ENCODE measurements around the gene SLC6A15.

SLC6A15 gene

DNA sequence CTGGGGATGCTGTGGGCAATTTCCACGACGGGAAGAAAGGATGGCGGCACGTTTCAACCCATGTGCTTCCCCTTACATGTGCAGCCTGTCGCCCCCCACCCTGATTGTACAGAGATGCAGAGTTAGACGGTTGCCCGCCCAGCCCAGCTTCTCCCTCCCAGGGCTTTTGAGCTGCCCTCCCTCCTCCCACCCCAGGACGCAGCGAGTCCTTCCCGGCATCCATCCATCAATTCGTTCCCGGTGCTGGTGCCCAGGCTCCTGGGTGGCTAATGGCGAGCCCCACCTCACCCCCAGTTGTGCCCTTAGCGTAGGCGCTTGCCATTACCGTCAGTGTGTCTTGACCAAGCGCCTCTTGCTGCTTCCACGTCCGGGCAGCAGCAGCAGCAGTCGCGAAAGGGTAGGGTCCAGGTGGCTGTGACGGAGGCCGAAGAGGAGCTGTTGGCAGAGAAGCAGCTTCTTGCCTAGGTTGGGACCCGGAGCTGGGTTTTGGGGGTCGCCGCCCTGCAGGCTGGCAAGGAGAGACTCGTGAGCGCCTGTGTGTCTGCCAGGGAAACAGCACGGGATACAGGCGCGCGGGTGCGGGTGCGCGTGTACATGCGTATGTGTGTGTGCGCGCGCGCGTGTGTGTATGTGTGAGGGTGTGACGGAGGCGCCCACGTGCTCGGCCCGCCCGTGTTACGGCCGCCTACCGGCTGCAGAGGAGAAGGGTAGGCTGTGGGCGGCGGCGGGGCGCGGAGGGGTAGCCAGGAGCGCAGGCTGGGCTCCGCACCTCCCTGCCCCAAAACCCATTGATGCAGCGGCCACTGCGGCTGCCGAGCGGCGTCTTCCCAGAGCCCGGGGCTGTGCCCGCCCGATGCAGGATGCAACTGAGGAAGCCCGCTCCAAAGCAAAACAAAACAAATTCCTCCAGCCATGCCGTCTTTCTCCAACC, at the start of gene SLC6A15:
SLC6A15 (minus strand) TSS at position 602 of the 931 bp plus-strand sequence. CDS start 20,679 bp downstream, outside the sequence.
- peaks cover 0 to 4% of the 10 kb centered on the region in 2 donors for H3K4me1 ChIP-seq (ENCODE audit: control insufficient read depth in 2 of 2, insufficient read depth in 2 of 2, low read length in 2 of 2)
- peak within 1 kb of the TSS; percentile 56 to 70 for H3K4me3 ChIP-seq (ENCODE audit: low read length in 2 of 2)
- no peaks in the 10 kb centered on the region for H3K9me3 ChIP-seq (ENCODE audit: control insufficient read depth in 2 of 2, low read length in 2 of 2)
- H3K27me3 ChIP-seq (ENCODE audit: control insufficient read depth in 2 of 2, insufficient read depth in 2 of 2, low read length in 2 of 2), result peaks cover 13 to 26% of the 10 kb centered on the region in 2 donors
- no peak within 1 kb of the TSS for H3K27ac ChIP-seq (ENCODE audit: low read depth in 2 of 2, low read length in 2 of 2)
- H3K36me3 ChIP-seq (ENCODE audit: control insufficient read depth in 2 of 2, insufficient read depth in 2 of 2, low read length in 2 of 2), result no peaks in the 10 kb centered on the region
- no peak within 1 kb of the TSS for H3K9ac ChIP-seq (ENCODE audit: low read depth in 1 of 2, low read length in 2 of 2)

DNA sequence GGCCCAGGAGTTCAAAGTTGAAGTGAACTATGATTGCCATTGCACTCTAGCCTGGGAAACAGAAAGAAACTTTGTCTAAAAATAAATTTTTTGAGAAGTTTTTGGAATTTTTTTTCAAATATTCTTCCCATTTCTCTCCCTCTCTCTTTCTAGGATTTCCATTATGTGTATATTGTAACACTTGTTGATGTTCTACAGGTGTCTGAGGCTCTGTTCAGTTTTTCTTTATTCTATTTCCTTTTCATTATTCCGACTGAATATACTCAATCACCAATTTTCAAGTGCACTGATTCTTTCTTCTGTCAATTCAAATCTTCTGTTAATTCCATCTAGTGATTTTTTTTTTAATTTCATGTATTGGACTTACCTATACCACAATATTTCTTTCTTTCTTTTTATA, 48.3 kb upstream of the SLC6A15 start:
- Histone ChIP-seq H3K9ac (ENCODE audit: low read depth in 1 of 2, low read length in 2 of 2) (no peak overlapping the region), H3K27me3 (ENCODE audit: control insufficient read depth in 2 of 2, insufficient read depth in 2 of 2, low read length in 2 of 2) (no peaks in the 10 kb centered on the region), H3K9me3 (ENCODE audit: control insufficient read depth in 2 of 2, low read length in 2 of 2) (no peaks in the 10 kb centered on the region), H3K27ac (ENCODE audit: low read depth in 2 of 2, low read length in 2 of 2) (no peak overlapping the region), H3K4me1 (ENCODE audit: control insufficient read depth in 2 of 2, insufficient read depth in 2 of 2, low read length in 2 of 2) (no peaks in the 10 kb centered on the region), H3K4me3 (ENCODE audit: low read length in 2 of 2) (no peak overlapping the region), H3K36me3 (ENCODE audit: control insufficient read depth in 2 of 2, insufficient read depth in 2 of 2, low read length in 2 of 2) (no peaks in the 10 kb centered on the region)

DNA sequence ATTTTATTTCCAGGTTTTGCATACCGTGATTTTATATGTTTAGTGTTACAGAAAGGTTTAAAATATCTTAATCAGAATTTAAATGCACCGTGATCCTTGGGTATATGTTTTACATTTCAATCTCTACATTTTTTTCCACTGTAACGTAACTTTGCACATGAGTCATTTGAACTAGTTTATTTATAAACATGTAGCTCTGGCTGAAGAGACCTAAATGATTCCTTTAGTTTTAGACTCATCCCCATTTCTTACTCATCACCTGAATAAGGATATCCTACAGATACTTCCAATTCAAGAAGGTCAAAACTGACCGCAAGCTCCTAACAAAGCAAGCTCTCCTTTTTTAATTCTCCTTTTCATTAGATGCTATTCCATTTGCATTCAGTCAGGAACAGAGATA, 42.7 kb upstream of the SLC6A15 start:
- Histone ChIP-seq H3K27me3 (ENCODE audit: control insufficient read depth in 2 of 2, insufficient read depth in 2 of 2, low read length in 2 of 2) (no peaks in the 10 kb centered on the region), H3K9ac (ENCODE audit: low read depth in 1 of 2, low read length in 2 of 2) (no peak overlapping the region), H3K27ac (ENCODE audit: low read depth in 2 of 2, low read length in 2 of 2) (no peak overlapping the region), H3K9me3 (ENCODE audit: control insufficient read depth in 2 of 2, low read length in 2 of 2) (no peaks in the 10 kb centered on the region), H3K4me3 (ENCODE audit: low read length in 2 of 2) (no peak overlapping the region), H3K4me1 (ENCODE audit: control insufficient read depth in 2 of 2, insufficient read depth in 2 of 2, low read length in 2 of 2) (no peaks in the 10 kb centered on the region), H3K36me3 (ENCODE audit: control insufficient read depth in 2 of 2, insufficient read depth in 2 of 2, low read length in 2 of 2) (no peaks in the 10 kb centered on the region)

DNA sequence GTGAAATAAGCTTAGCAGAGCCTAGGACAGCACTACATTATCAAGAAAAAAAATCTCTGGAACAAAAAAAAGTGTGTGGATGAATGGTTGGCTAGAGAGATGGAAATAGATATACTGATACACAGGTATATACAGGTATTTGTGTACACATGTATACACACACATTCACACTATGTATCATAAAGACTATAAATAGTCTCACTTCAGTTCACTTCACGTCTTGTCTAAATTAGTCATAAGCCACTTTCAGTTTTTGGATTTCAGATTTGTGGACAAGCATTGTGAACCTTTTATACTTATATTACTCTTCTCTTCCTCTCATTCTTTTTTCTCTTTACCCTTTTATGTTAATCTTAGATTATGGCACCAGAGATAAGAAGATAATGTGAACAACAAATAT, 41.8 kb upstream of the SLC6A15 start:
- H3K9me3 ChIP-seq (ENCODE audit: control insufficient read depth in 2 of 2, low read length in 2 of 2), result no peaks in the 10 kb centered on the region
- no peak overlapping the region for H3K4me3 ChIP-seq (ENCODE audit: low read length in 2 of 2)
- H3K27ac ChIP-seq (ENCODE audit: low read depth in 2 of 2, low read length in 2 of 2), result no peak overlapping the region
- H3K27me3 ChIP-seq (ENCODE audit: control insufficient read depth in 2 of 2, insufficient read depth in 2 of 2, low read length in 2 of 2), result no peaks in the 10 kb centered on the region
- H3K4me1 ChIP-seq (ENCODE audit: control insufficient read depth in 2 of 2, insufficient read depth in 2 of 2, low read length in 2 of 2), result no peaks in the 10 kb centered on the region
- no peak overlapping the region for H3K9ac ChIP-seq (ENCODE audit: low read depth in 1 of 2, low read length in 2 of 2)
- H3K36me3 ChIP-seq (ENCODE audit: control insufficient read depth in 2 of 2, insufficient read depth in 2 of 2, low read length in 2 of 2), result no peaks in the 10 kb centered on the region

DNA sequence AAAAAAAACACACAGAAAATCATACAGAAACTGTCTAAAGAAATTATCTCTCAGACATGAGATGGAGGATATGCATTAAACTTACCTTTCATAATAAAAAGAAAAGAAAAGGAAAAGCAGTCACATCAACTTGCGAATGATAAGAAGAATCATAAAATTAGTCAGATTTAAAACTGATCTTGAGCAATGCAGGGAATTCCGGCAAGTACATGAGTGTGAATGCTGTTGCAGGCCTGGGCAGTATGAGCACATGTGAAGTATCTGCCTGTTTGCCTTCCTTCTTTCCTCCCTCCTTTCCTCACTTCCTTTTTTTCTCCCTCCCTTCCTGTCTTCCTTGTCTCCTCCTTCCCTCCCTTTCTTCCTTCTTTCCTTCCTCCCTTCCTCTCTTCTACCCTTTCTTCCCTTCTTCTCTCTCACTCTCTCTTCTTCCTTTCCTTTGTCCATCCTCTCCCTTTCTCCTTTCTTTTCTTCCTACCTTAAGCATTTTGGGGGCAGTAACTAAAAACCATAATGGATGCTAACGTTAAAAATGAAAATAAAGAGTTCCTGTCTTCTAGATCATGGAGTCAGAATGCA, 38.5 kb upstream of the SLC6A15 start:
- H3K4me1 ChIP-seq (ENCODE audit: control insufficient read depth in 2 of 2, insufficient read depth in 2 of 2, low read length in 2 of 2), result no peaks in the 10 kb centered on the region
- H3K27me3 ChIP-seq (ENCODE audit: control insufficient read depth in 2 of 2, insufficient read depth in 2 of 2, low read length in 2 of 2), result no peaks in the 10 kb centered on the region
- H3K27ac ChIP-seq (ENCODE audit: low read depth in 2 of 2, low read length in 2 of 2), result no peak overlapping the region
- H3K9me3 ChIP-seq (ENCODE audit: control insufficient read depth in 2 of 2, low read length in 2 of 2), result no peaks in the 10 kb centered on the region
- no peaks in the 10 kb centered on the region for H3K36me3 ChIP-seq (ENCODE audit: control insufficient read depth in 2 of 2, insufficient read depth in 2 of 2, low read length in 2 of 2)
- H3K4me3 ChIP-seq (ENCODE audit: low read length in 2 of 2), result no peak overlapping the region
- H3K9ac ChIP-seq (ENCODE audit: low read depth in 1 of 2, low read length in 2 of 2), result no peak overlapping the region

DNA sequence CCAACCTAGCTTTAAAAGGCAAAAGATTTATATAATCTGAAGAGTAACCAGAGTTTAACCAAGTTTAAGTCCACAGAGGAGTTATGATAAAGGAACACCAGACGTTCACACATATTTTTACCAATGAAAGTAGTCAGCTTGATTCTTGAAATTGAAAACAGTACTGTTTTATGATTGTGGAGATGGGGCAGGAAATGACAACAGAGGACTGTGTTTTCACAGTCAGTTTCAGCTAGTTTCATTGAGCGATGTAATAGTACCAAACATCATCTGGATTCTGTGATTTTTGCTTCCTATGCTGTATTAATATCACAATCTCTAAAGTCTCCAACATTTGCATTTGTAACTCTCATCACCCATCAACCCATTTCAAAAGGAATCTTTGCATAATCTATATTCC, 34.2 kb upstream of the SLC6A15 start:
- Histone ChIP-seq H3K4me3 (ENCODE audit: low read length in 2 of 2) (no peak overlapping the region), H3K27ac (ENCODE audit: low read depth in 2 of 2, low read length in 2 of 2) (no peak overlapping the region), H3K9ac (ENCODE audit: low read depth in 1 of 2, low read length in 2 of 2) (no peak overlapping the region), H3K27me3 (ENCODE audit: control insufficient read depth in 2 of 2, insufficient read depth in 2 of 2, low read length in 2 of 2) (no peaks in the 10 kb centered on the region), H3K9me3 (ENCODE audit: control insufficient read depth in 2 of 2, low read length in 2 of 2) (no peaks in the 10 kb centered on the region), H3K36me3 (ENCODE audit: control insufficient read depth in 2 of 2, insufficient read depth in 2 of 2, low read length in 2 of 2) (no peaks in the 10 kb centered on the region), H3K4me1 (ENCODE audit: control insufficient read depth in 2 of 2, insufficient read depth in 2 of 2, low read length in 2 of 2) (no peaks in the 10 kb centered on the region)

DNA sequence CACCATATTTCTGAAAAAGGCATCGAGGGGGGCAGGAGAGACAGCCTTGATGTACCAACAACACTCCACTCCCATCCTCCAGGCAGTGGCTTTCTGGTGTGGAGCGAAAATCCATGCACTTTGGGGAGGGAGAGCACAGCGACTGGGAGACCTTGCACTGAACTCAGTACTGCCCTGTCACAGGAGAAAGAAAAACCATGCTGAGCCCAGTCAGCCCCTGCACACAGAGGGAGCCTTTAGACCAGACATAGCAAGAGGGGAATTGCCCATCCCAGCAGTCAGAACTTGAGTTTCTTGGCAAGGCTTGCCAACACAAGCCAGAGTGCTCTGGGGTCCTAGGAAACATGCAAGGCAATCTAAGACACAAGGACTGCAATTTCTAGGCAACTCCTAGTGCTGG, 24.8 kb upstream of the SLC6A15 start:
- Histone ChIP-seq H3K27me3 (ENCODE audit: control insufficient read depth in 2 of 2, insufficient read depth in 2 of 2, low read length in 2 of 2) (no peaks in the 10 kb centered on the region), H3K36me3 (ENCODE audit: control insufficient read depth in 2 of 2, insufficient read depth in 2 of 2, low read length in 2 of 2) (no peaks in the 10 kb centered on the region), H3K9ac (ENCODE audit: low read depth in 1 of 2, low read length in 2 of 2) (no peak overlapping the region), H3K4me1 (ENCODE audit: control insufficient read depth in 2 of 2, insufficient read depth in 2 of 2, low read length in 2 of 2) (no peaks in the 10 kb centered on the region), H3K4me3 (ENCODE audit: low read length in 2 of 2) (no peak overlapping the region), H3K9me3 (ENCODE audit: control insufficient read depth in 2 of 2, low read length in 2 of 2) (no peaks in the 10 kb centered on the region), H3K27ac (ENCODE audit: low read depth in 2 of 2, low read length in 2 of 2) (no peak overlapping the region)

DNA sequence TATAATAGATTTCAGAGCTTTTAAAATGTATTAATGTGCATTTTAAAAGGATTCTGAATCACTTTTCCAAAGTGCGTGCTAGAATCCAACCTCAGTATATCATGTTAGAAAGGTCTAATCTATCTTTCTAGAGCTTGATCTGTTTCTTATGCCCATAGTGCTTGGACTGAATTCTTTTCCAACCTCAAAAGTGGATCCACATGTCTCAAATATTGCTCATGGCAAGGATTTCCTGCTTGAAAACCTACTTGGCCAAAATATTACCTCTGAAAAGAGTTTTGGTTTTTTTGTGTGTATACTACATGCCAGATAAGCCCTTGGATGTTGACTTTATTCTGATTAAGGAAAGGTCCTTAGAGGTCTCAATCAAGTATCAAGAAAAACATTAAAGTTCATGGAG, 16.9 kb upstream of the SLC6A15 start:
- Histone ChIP-seq H3K4me3 (ENCODE audit: low read length in 2 of 2) (no peak overlapping the region), H3K36me3 (ENCODE audit: control insufficient read depth in 2 of 2, insufficient read depth in 2 of 2, low read length in 2 of 2) (no peaks in the 10 kb centered on the region), H3K4me1 (ENCODE audit: control insufficient read depth in 2 of 2, insufficient read depth in 2 of 2, low read length in 2 of 2) (no peaks in the 10 kb centered on the region), H3K9me3 (ENCODE audit: control insufficient read depth in 2 of 2, low read length in 2 of 2) (no peaks in the 10 kb centered on the region), H3K27ac (ENCODE audit: low read depth in 2 of 2, low read length in 2 of 2) (no peak overlapping the region), H3K9ac (ENCODE audit: low read depth in 1 of 2, low read length in 2 of 2) (no peak overlapping the region), H3K27me3 (ENCODE audit: control insufficient read depth in 2 of 2, insufficient read depth in 2 of 2, low read length in 2 of 2) (no peaks in the 10 kb centered on the region)

DNA sequence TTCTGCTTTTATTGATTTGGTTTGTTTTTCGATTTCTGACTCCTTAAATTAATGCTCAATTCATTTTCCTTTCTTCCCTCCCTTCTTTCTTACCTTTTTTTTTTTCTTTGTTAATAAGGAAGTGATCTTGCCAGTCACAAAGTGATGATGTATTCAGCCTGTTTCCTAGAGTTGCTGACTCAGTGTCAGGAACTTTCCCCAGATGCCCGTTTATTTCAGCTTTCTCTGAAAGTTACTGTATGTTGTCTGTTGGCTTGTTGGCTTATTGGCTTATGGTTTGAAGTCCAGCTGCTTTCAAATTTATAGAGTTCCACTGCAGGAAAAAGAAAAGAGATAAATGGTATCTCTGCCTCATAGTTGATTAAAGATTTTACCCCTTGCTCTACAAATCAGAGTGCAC, 12.4 kb upstream of the SLC6A15 start:
- no peaks in the 10 kb centered on the region for H3K9me3 ChIP-seq (ENCODE audit: control insufficient read depth in 2 of 2, low read length in 2 of 2)
- no peak overlapping the region for H3K9ac ChIP-seq (ENCODE audit: low read depth in 1 of 2, low read length in 2 of 2)

DNA sequence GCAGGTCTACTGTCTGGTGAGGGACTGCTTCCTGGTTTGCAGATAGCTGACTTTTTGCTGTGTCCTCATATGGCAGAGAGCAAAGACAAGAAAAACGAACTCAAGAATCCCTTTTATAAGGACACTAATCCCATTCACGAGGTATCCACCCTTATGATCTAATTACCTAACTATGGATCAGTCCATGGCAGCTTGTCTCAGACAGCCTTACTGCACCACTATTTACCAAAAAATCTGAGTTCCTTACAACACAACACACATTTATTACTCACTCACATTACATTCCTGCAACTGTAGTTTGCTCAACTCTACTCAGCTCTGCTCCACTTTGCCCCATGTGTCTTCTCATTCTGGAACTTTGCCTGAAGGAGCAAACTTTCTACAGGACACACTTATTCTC, 10.1 kb upstream of the SLC6A15 start:
- Histone ChIP-seq H3K9ac (ENCODE audit: low read depth in 1 of 2, low read length in 2 of 2) (no peak overlapping the region), H3K4me1 (ENCODE audit: control insufficient read depth in 2 of 2, insufficient read depth in 2 of 2, low read length in 2 of 2) (no peaks in the 10 kb centered on the region), H3K4me3 (ENCODE audit: low read length in 2 of 2) (no peak overlapping the region), H3K27ac (ENCODE audit: low read depth in 2 of 2, low read length in 2 of 2) (no peak overlapping the region), H3K27me3 (ENCODE audit: control insufficient read depth in 2 of 2, insufficient read depth in 2 of 2, low read length in 2 of 2) (no peaks in the 10 kb centered on the region), H3K9me3 (ENCODE audit: control insufficient read depth in 2 of 2, low read length in 2 of 2) (no peaks in the 10 kb centered on the region), H3K36me3 (ENCODE audit: control insufficient read depth in 2 of 2, insufficient read depth in 2 of 2, low read length in 2 of 2) (no peaks in the 10 kb centered on the region)

More for the DNA sequence above, 12.4 kb upstream of the SLC6A15 start:
- Histone ChIP-seq H3K27ac (ENCODE audit: low read depth in 2 of 2, low read length in 2 of 2) (no peak overlapping the region), H3K36me3 (ENCODE audit: control insufficient read depth in 2 of 2, insufficient read depth in 2 of 2, low read length in 2 of 2) (no peaks in the 10 kb centered on the region), H3K27me3 (ENCODE audit: control insufficient read depth in 2 of 2, insufficient read depth in 2 of 2, low read length in 2 of 2) (no peaks in the 10 kb centered on the region), H3K4me3 (ENCODE audit: low read length in 2 of 2) (no peak overlapping the region), H3K4me1 (ENCODE audit: control insufficient read depth in 2 of 2, insufficient read depth in 2 of 2, low read length in 2 of 2) (no peaks in the 10 kb centered on the region)

Measured in mucosa of rectum (tissue), 2 donors.